Mucosa of descending colon (tissue), 3 donors: ENCODE results near the gene AGK. TPM values are rescaled to one million over a fixed set of nuclear protein-coding genes. Genes with fewer than 3 reads are reported as not detected.
A peak's percentile ranks its signal among the peaks of the same experiment; 100 is the strongest.

Experiments
- ATAC-seq: fragments of 200-7000 bp; cut with Tn5 transposase; one replicate; pipeline ENCODE4 v1.9.1; 2020; ENCODE audit warnings: mild to moderate bottlenecking, moderate library complexity
- DNase-seq, 3 donors: peaks; one replicate each; pipeline ENCODE4 v3.0.0-alpha.2; 2020
- H3K36me3 ChIP-seq: fragments of 200-600 bp; one replicate; pipeline ENCODE4 v1.8.0; 2021; ENCODE audit warnings: low read depth, mild to moderate bottlenecking
- H3K4me1 ChIP-seq: fragments of 200-600 bp; one replicate; pipeline ENCODE4 v1.8.0; 2021; ENCODE audit warnings: low read depth, mild to moderate bottlenecking
- H3K4me3 ChIP-seq: fragments of 200-600 bp; one replicate; pipeline ENCODE4 v1.8.0; 2021; ENCODE audit warnings: mild to moderate bottlenecking
- H3K9me3 ChIP-seq: fragments of 200-600 bp; one replicate; pipeline ENCODE4 v1.8.0; 2021; ENCODE audit warnings: mild to moderate bottlenecking
- intact Hi-C, 2 donors: fragments of 100-400 bp; cut with DNase I in 1 of 2; cut with micrococcal nuclease in 1 of 2; formaldehyde crosslinking; loops; one replicate each; pipeline versions ENCODE4 v1.11.0 to v1.11.1; 2022; cut with DNase I, micrococcal nuclease
- total RNA-seq, 3 donors: library from RNA; stranded (reverse); fragmentation: NEBNext Ultra II Directional in 2 of 3; extraction: Animal tissue kit (Norgen Biotek cat#: 25700) in 2 of 3; gene quantifications; one replicate each; pipeline versions ENCODE4 v1.2.1 to v1.2.4, GENCODE V29; 2021 to 2023
- TF ChIP-seq, protein P1 (sequence below): fragments of 200-600 bp; IDR thresholded peaks from one replicate; pipeline ENCODE4 v1.8.0; 2022; ENCODE audit warnings: antibody characterized with exemption, mild to moderate bottlenecking
- donor health status: DM: no; HTN: no; CAD: no; lungs with moderate emphysema.
- donor health status: DM: no; HTN: no; CAD: no.
- donor health status: DM: no; HTN: yes; CAD: no.

AGK gene
- total RNA-seq, 3 donors from 2014 or later, result 16.7 to 20.7 (median 17.6) TPM

DNA sequence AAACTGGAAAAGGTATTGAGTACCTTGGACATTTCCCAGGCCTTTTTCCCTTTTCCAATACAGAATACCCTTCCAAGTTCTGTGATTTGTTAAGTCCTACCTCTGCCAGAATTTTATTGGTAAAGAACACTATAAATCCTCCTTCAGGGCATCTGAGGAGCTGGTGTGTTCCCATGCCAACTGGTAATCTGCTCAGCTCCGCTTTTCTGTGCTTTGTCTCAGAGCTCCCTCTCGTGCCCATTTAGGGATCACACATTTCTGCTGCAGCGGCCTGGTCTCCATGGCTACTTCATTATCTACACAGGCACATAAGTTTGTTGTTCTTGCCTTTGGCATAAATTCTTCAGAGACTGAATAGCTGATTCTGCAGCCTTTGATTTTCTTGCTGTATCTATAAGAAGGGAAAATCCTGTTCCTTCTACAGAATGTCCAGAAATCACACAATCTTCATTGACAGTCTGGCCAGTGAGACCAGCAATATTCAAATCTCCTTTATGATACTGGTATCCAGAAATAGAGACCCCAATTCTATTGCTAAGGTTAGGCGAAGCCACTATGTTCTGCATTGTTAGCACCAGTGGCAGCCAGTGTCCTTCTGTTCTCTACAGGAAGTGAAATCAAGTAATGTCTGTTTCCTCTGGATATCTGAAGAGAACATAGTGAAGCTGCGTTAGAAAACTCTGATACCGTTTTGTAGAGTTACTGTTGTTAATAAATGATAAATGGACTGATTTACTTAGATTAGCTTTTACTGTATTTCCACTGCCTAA, 98.8 kb downstream of the AGK start:
- H3K36me3 ChIP-seq, result no peaks in the 10 kb centered on the region
- H3K4me1 ChIP-seq, result no peaks in the 10 kb centered on the region
- TF ChIP-seq, protein P1, sequence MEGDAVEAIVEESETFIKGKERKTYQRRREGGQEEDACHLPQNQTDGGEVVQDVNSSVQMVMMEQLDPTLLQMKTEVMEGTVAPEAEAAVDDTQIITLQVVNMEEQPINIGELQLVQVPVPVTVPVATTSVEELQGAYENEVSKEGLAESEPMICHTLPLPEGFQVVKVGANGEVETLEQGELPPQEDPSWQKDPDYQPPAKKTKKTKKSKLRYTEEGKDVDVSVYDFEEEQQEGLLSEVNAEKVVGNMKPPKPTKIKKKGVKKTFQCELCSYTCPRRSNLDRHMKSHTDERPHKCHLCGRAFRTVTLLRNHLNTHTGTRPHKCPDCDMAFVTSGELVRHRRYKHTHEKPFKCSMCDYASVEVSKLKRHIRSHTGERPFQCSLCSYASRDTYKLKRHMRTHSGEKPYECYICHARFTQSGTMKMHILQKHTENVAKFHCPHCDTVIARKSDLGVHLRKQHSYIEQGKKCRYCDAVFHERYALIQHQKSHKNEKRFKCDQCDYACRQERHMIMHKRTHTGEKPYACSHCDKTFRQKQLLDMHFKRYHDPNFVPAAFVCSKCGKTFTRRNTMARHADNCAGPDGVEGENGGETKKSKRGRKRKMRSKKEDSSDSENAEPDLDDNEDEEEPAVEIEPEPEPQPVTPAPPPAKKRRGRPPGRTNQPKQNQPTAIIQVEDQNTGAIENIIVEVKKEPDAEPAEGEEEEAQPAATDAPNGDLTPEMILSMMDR, result no peak
- intact Hi-C loops, result loop anchor here in 1 of 2 donors (10.0 kb wide), 1 partner anchor 135 kb away; no protein-coding TSS in a partner anchor
- H3K9me3 ChIP-seq, result no peaks in the 10 kb centered on the region
- peak; percentile 91 for ATAC-seq
- DNase-seq, result peak in 2 of 3 donors; percentile 46 to 65
- H3K4me3 ChIP-seq, result no peak overlapping the region

DNA sequence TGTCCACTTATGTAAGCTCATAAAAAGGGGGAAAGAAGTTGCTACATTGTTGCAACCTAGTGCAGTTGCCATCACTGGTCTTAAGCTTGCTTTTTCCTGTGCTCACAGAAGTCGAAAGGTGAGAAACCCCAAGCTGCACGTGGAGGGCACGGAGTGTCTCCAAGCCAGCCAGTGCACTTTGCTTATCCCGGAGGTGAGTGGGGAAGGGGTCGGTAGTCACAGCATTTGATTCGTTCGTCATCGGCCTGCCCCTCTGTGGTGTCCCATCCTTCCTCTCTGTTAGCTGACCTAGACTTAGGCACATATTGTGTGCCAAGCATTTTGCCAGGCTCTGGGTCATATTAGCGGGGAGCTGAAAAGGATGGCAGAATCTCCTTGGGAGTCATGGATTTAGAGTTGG, 100.2 kb downstream of the AGK start:
- TF ChIP-seq, protein P1, result no peak
- no peak for DNase-seq
- no peak for ATAC-seq
- intact Hi-C loops, result loop anchor here in 1 of 2 donors (10.0 kb wide), 1 partner anchor 133 kb away; no protein-coding TSS in a partner anchor
- no peaks in the 10 kb centered on the region for H3K9me3 ChIP-seq
- no peaks in the 10 kb centered on the region for H3K36me3 ChIP-seq
- no peaks in the 10 kb centered on the region for H3K4me1 ChIP-seq
- H3K4me3 ChIP-seq, result no peak overlapping the region

GRCh38 chr7:141652691-141653090, 101.5 kb downstream of the AGK start:
- DNase-seq (no peak), ATAC-seq (no peak)
- TF ChIP-seq, protein P1, result no peak
- Histone ChIP-seq H3K4me3 (no peak overlapping the region), H3K4me1 (no peaks in the 10 kb centered on the region), H3K9me3 (no peaks in the 10 kb centered on the region), H3K36me3 (no peaks in the 10 kb centered on the region)
- intact Hi-C loops, result loop anchor here in 1 of 2 donors (10.0 kb wide), 1 partner anchor 132 kb away; no protein-coding TSS in a partner anchor

- TF ChIP-seq, protein P1, result peak; percentile 38
- H3K4me1 ChIP-seq, result no peaks in the 10 kb centered on the region
- peak in 2 of 3 donors; percentile 44 to 88 for DNase-seq
- ATAC-seq, result peak; percentile 93
- H3K36me3 ChIP-seq, result no peaks in the 10 kb centered on the region
- intact Hi-C loops, result loop anchor here in 1 of 2 donors (2.0 to 10.0 kb wide), 2 partner anchors 84 to 130 kb away; partner anchors contain the start of gene SSBP1
- H3K9me3 ChIP-seq, result no peaks in the 10 kb centered on the region
- H3K4me3 ChIP-seq, result no peak overlapping the region
Observed at GRCh38 chr7:141654551-141654950, 103.3 kb downstream of the AGK start.

DNA sequence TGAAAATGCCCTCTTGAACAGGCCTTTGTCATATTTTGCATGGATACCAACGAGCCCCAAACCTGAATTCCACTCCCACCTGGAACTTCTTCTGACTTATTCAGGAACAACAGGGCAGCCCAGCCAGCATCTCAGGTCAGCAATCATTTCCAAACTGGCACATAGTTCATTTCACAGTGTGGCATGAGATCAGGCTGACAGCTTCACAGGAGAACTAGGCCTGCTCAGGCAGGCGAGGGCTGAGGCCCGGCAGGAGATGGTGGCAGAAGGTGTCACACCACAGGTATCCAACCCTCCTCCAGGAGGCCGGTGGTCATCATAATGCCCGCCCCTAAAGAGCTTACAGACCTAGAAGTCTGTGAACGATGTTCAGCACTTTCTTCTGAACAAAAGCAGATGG, 108.3 kb downstream of the AGK start:
- no peaks in the 10 kb centered on the region for H3K9me3 ChIP-seq
- intact Hi-C loops, result loop anchor here in 1 of 2 donors (10.0 kb wide), 1 partner anchor 125 kb away; no protein-coding TSS in a partner anchor
- DNase-seq, result no peak
- H3K4me1 ChIP-seq, result peaks cover 18% of the 10 kb centered on the region
- no peaks in the 10 kb centered on the region for H3K36me3 ChIP-seq
- no peak for ATAC-seq
- TF ChIP-seq, protein P1, result no peak
- H3K4me3 ChIP-seq, result no peak overlapping the region
